Right kidney (tissue), 1 donor: Measurements from ENCODE around the gene PLD5.

ENCODE experiments used
- DNase-seq: peaks from one replicate; pipeline ENCODE4 v3.0.0-alpha.2; 2016

The PLD5 gene

GRCh38 chr1:242055749-242056320, 468.7 kb downstream of the PLD5 start:
- no peak for DNase-seq

- DNase-seq: no peak
Observed at GRCh38 chr1:242043165-242043564, 481.3 kb downstream of the PLD5 start.

- no peak for DNase-seq
Observed at GRCh38 chr1:242034392-242034791, 490.1 kb downstream of the PLD5 start.

- peak; percentile 15 for DNase-seq
Observed at GRCh38 chr1:242033447-242033846, 491.1 kb downstream of the PLD5 start.
